Kidney (tissue), 14 donors: ENCODE results near the gene OSTF1. TPM values are rescaled to one million over a fixed set of nuclear protein-coding genes. Genes with fewer than 3 reads are reported as not detected.

Source experiments
- DNase-seq, 5 donors: peaks; one replicate each; pipeline ENCODE4 v3.0.0-alpha.2; 2013 to 2020
- FAIRE-seq: peaks from 2 replicates; lab custom pipeline; 2012; peaks lifted over from hg19 to GRCh38; lab: Jason Lieb, UNC
- H3K27ac ChIP-seq, 2 donors: one replicate each; pipeline ENCODE4 v1.7.0; 2013; ENCODE audit warnings: low read depth in 2 of 2, low read length in 2 of 2, inconsistent platforms in 1 of 2
- H3K27me3 ChIP-seq: one replicate; pipeline ENCODE4 v1.7.1; 2013; ENCODE audit warnings: low read length, inconsistent platforms; ENCODE audit not compliant: control insufficient read depth, insufficient read depth
- H3K36me3 ChIP-seq, 3 donors: one replicate each; pipeline versions ENCODE4 v1.7.0 to v1.7.1; 2013; ENCODE audit warnings: low read length in 3 of 3, control low read depth in 1 of 3, inconsistent platforms in 1 of 3; ENCODE audit not compliant: insufficient read depth in 3 of 3, control insufficient read depth in 2 of 3
- H3K4me1 ChIP-seq, 3 donors: one replicate each; pipeline versions ENCODE4 v1.7.0 to v1.7.1; 2013; ENCODE audit warnings: low read length in 3 of 3, inconsistent platforms in 1 of 3, low read depth in 1 of 3; ENCODE audit not compliant: control insufficient read depth in 2 of 3, insufficient read depth in 2 of 3
- H3K4me3 ChIP-seq, 3 donors: one replicate each; pipeline versions ENCODE4 v1.7.0 to v1.8.1; 2013; ENCODE audit warnings: low read length in 3 of 3, control low read depth in 1 of 3, inconsistent platforms in 1 of 3
- H3K9ac ChIP-seq, 3 donors: one replicate each; pipeline versions ENCODE4 v1.7.0 to v1.7.1; 2013; ENCODE audit warnings: low read length in 3 of 3, control low read depth in 1 of 3, inconsistent platforms in 1 of 3
- H3K9me3 ChIP-seq, 3 donors: one replicate each; pipeline versions ENCODE4 v1.7.0 to v1.7.1; 2013; ENCODE audit warnings: low read length in 3 of 3, control low read depth in 1 of 3, inconsistent platforms in 1 of 3; ENCODE audit not compliant: control insufficient read depth in 2 of 3, insufficient read depth in 1 of 3
- intact Hi-C: fragments of 100-400 bp; cut with DNase I; formaldehyde crosslinking; loops from one replicate; pipeline ENCODE4 v1.11.1; 2022
- polyA plus RNA-seq: library from polyadenylated mRNA; stranded (reverse); fragments of 350-450 nt; fragmentation: Illumina TruSeq; extraction: RNeasy Lipid Tissue Mini Kit (QIAGEN cat#74804); gene quantifications from one replicate; pipeline ENCODE4 v1.2.3, GENCODE V29; 2014; ENCODE audit warnings: low read depth, low replicate concordance; ENCODE audit not compliant: insufficient read depth
- total RNA-seq: library from RNA; stranded (reverse); fragmentation: NEBNext Ultra II Directional; extraction: Animal tissue kit (Norgen Biotek cat#: 25700); gene quantifications from one replicate; pipeline ENCODE4 v1.2.1, GENCODE V29; 2021
- TF ChIP-seq, protein P1 (sequence below): IDR thresholded peaks from 3 replicates; pipeline ENCODE4 v1.5.1; 2012; ENCODE audit warnings: mild to moderate bottlenecking, moderate library complexity, borderline replicate concordance; ENCODE audit not compliant: insufficient read depth; ENCODE audit errors: extremely low read depth
- donor health status: control.
- donor health status: control.
- donor health status: control.
- donor health status: control.
- donor health status: control.
- donor health status: DM: yes; HTN: yes; CAD: no.
- donor health status: Normal renal cell carcinoma (clear cell type).

Gene OSTF1
- total and polyA plus RNA-seq, 2 donors from 2014 or later: 42.8 to 52.7 TPM

DNA sequence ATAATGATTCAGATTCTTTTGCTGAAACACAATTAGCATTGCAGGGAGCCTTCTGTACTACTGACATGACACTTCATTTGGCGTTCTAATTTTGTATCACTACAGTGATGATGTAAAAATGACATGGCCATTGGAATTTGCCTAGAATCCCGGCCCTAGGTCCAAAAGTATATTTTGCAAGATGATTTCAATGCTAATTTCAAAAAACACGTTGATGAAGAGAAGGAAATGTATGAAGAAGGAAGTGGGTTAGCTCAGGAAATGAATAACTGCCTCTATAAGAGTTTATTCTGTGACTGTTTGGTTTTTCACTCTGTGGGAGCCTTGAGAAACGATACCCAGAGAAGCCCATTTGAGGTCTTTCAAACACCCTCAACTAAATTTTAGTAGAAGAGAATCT lies 59.3 kb downstream of the OSTF1 start:
- DNase-seq (no peak), FAIRE-seq (no peak)
- Histone ChIP-seq H3K9me3 (peaks cover 0 to 6% (median 0%) of the 10 kb centered on the region in 3 donors), H3K4me1 (no peaks in the 10 kb centered on the region), H3K4me3 (no peak overlapping the region), H3K36me3 (peaks cover 0 to 8% (median 6%) of the 10 kb centered on the region in 3 donors), H3K9ac (no peak overlapping the region), H3K27me3 (no peaks in the 10 kb centered on the region), H3K27ac (no peak overlapping the region)
- intact Hi-C loops: no loop called here
- TF ChIP-seq, protein P1, sequence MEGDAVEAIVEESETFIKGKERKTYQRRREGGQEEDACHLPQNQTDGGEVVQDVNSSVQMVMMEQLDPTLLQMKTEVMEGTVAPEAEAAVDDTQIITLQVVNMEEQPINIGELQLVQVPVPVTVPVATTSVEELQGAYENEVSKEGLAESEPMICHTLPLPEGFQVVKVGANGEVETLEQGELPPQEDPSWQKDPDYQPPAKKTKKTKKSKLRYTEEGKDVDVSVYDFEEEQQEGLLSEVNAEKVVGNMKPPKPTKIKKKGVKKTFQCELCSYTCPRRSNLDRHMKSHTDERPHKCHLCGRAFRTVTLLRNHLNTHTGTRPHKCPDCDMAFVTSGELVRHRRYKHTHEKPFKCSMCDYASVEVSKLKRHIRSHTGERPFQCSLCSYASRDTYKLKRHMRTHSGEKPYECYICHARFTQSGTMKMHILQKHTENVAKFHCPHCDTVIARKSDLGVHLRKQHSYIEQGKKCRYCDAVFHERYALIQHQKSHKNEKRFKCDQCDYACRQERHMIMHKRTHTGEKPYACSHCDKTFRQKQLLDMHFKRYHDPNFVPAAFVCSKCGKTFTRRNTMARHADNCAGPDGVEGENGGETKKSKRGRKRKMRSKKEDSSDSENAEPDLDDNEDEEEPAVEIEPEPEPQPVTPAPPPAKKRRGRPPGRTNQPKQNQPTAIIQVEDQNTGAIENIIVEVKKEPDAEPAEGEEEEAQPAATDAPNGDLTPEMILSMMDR: no peak

- FAIRE-seq (no peak), DNase-seq (peak in 3 of 5 donors; percentile 28 to 57 (median 50))
- Histone ChIP-seq H3K27me3 (no peaks in the 10 kb centered on the region), H3K4me3 (no peak overlapping the region), H3K9me3 (peaks cover 0 to 6% (median 0%) of the 10 kb centered on the region in 3 donors), H3K36me3 (peaks cover 0 to 6% (median 2%) of the 10 kb centered on the region in 3 donors), H3K27ac (no peak overlapping the region), H3K4me1 (no peaks in the 10 kb centered on the region), H3K9ac (no peak overlapping the region)
- TF ChIP-seq, protein P1: no peak
- intact Hi-C loops: no loop called here
Measured at GRCh38 chr9:75148561-75148960, 60.2 kb downstream of the OSTF1 start.

GRCh38 chr9:75149841-75150241 lies 61.5 kb downstream of the OSTF1 start:
- H3K27ac ChIP-seq: no peak overlapping the region
- DNase-seq (no peak), FAIRE-seq (no peak)
- no peaks in the 10 kb centered on the region for H3K27me3 ChIP-seq
- H3K9me3 ChIP-seq: peaks cover 0 to 2% (median 0%) of the 10 kb centered on the region in 3 donors
- no peaks in the 10 kb centered on the region for H3K4me1 ChIP-seq
- TF ChIP-seq, protein P1: no peak
- H3K36me3 ChIP-seq: peaks cover 0 to 3% (median 0%) of the 10 kb centered on the region in 3 donors
- intact Hi-C loops: no loop called here
- no peak overlapping the region for H3K4me3 ChIP-seq
- H3K9ac ChIP-seq: no peak overlapping the region

DNA sequence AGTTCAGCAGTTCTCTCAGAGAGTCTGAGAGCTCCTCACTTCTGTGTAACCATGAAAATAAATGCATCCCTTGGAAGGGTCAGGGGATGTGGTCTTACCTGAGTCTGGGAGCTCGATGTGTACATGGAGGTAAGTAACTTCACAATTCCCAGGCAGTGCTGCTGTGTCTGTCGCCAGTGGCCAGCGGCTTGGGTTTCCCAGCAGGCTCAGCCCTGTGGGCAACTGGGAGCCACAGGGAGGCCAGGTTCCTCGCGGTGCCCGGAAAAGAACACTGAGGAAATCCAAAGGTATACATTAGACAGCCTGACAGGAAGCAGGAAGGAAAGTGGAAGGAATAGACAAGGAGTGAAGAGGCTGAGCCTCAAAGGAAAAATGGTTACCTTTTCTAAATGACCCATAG lies 62.2 kb downstream of the OSTF1 start:
- Histone ChIP-seq H3K27ac (no peak overlapping the region), H3K36me3 (peaks cover 0 to 3% (median 0%) of the 10 kb centered on the region in 3 donors), H3K9ac (no peak overlapping the region), H3K4me1 (no peaks in the 10 kb centered on the region), H3K27me3 (no peaks in the 10 kb centered on the region), H3K9me3 (no peaks in the 10 kb centered on the region), H3K4me3 (no peak overlapping the region)
- TF ChIP-seq, protein P1: no peak
- FAIRE-seq (no peak), DNase-seq (no peak)
- intact Hi-C loops: no loop called here
